Sigmoid colon (tissue), 7 donors: ENCODE data around the gene UST. TPM values are rescaled to one million over a fixed set of nuclear protein-coding genes. Genes with fewer than 3 reads are reported as not detected.

Source experiments
- DNase-seq: peaks from one replicate; pipeline ENCODE4 v3.0.0-alpha.2; 2019
- H3K27ac ChIP-seq, 4 donors: fragments of 200-600 bp; sonication (generic); one replicate each; pipeline ENCODE4 v1.5.1; 2016 to 2019; ENCODE audit warnings: mild to moderate bottlenecking in 1 of 4
- H3K27me3 ChIP-seq, 3 donors: fragments of 200-600 bp; sonication (generic); one replicate each; pipeline ENCODE4 v1.5.1; 2019; ENCODE audit warnings: mild to moderate bottlenecking in 1 of 3
- H3K36me3 ChIP-seq, 4 donors: fragments of 200-600 bp; sonication (generic); one replicate each; pipeline ENCODE4 v1.5.1; 2016 to 2019
- H3K4me1 ChIP-seq, 4 donors: fragments of 200-600 bp; sonication (generic); one replicate each; pipeline ENCODE4 v1.5.1; 2017 to 2019
- H3K4me3 ChIP-seq, 4 donors: fragments of 200-600 bp; sonication (generic); one replicate each; pipeline ENCODE4 v1.5.1; 2017 to 2019; ENCODE audit warnings: mild to moderate bottlenecking in 2 of 4, moderate library complexity in 1 of 4
- H3K9me3 ChIP-seq, 4 donors: fragments of 200-600 bp in 3 of 4; sonication (generic) in 3 of 4; one replicate each; pipeline versions ENCODE4 v1.5.1 to v1.6.1; 2013 to 2019
- EP300 ChIP-seq, 4 donors: sonication (generic); formaldehyde crosslinking; IDR thresholded peaks; one replicate each; pipeline ENCODE4 v1.6.1; 2017; ENCODE audit warnings: antibody characterized with exemption in 4 of 4
- POLR2A ChIP-seq, 2 donors: fragments of 450-650 bp; IDR thresholded peaks; one replicate each; pipeline ENCODE4 v1.6.1; 2016; ENCODE audit warnings: antibody characterized with exemption in 2 of 2, mild to moderate bottlenecking in 2 of 2, moderate library complexity in 2 of 2
- POLR2AphosphoS5 ChIP-seq, 4 donors: sonication (generic); formaldehyde crosslinking; IDR thresholded peaks; one replicate each; pipeline ENCODE4 v1.6.1; 2017; ENCODE audit warnings: antibody characterized with exemption in 4 of 4
- WGBS, 2 donors: extraction: QIAGEN DNeasy Blood & Tissue Kit; methylation state at CpG; one replicate each; pipeline ENCODE4 v1.1.7; 2013; 5-methylcytosine and 5-hydroxymethylcytosine counted together
- intact Hi-C: fragments of 100-400 bp; cut with DNase I; formaldehyde crosslinking; loops from one replicate; pipeline ENCODE4 v1.15.1; 2023
- polyA plus RNA-seq, 3 donors: library from polyadenylated mRNA; stranded (reverse); fragments of 200-250 nt; gene quantifications; one replicate each; pipeline ENCODE4 v1.2.3, GENCODE V29; 2013
- total RNA-seq, 4 donors: library from RNA; depleted of rRNA; stranded (reverse); fragments of >200 nt; gene quantifications; one replicate each; pipeline ENCODE4 v1.1.0, GENCODE V29; 2016
- TF ChIP-seq, protein P1 (sequence below), 4 experiments: fragments of 450-650 bp in 3 of 4; fragments of 200-600 bp in 1 of 4; IDR thresholded peaks; one replicate each; pipeline ENCODE4 v1.5.1; 2016 to 2019; ENCODE audit warnings: antibody characterized with exemption in 4 of 4, mild to moderate bottlenecking in 3 of 4, moderate library complexity in 2 of 4
- donor health status: healthy with polysubstance abuse.
- donor health status: Bipolar disorder and iron deficiency.
- donor health status: healthy.

UST gene
- total and polyA plus RNA-seq, 7 donors: 0.46 to 35.2 (median 21.8) TPM

- WGBS, 2 donors: 93 to 96% methylated on average over 9 of the region's 9 CpGs
- intact Hi-C loops: no loop called here
- Histone ChIP-seq H3K27ac (no peak overlapping the region), H3K4me3 (no peak overlapping the region), H3K9me3 (no peaks in the 10 kb centered on the region), H3K27me3 (no peaks in the 10 kb centered on the region), H3K36me3 (no peaks in the 10 kb centered on the region), H3K4me1 (peaks cover 0 to 10% (median 4%) of the 10 kb centered on the region in 4 donors)
- TF ChIP-seq POLR2A (IDR thresholded peaks at IDR 0.05): no peak
- TF ChIP-seq EP300 (IDR thresholded peaks at IDR 0.05): no peak
- no peak for TF ChIP-seq POLR2AphosphoS5 (IDR thresholded peaks at IDR 0.05)
- TF ChIP-seq, protein P1, sequence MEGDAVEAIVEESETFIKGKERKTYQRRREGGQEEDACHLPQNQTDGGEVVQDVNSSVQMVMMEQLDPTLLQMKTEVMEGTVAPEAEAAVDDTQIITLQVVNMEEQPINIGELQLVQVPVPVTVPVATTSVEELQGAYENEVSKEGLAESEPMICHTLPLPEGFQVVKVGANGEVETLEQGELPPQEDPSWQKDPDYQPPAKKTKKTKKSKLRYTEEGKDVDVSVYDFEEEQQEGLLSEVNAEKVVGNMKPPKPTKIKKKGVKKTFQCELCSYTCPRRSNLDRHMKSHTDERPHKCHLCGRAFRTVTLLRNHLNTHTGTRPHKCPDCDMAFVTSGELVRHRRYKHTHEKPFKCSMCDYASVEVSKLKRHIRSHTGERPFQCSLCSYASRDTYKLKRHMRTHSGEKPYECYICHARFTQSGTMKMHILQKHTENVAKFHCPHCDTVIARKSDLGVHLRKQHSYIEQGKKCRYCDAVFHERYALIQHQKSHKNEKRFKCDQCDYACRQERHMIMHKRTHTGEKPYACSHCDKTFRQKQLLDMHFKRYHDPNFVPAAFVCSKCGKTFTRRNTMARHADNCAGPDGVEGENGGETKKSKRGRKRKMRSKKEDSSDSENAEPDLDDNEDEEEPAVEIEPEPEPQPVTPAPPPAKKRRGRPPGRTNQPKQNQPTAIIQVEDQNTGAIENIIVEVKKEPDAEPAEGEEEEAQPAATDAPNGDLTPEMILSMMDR (IDR thresholded peaks at IDR 0.05): no peak
- DNase-seq: no peak
These were observed 236.4 kb downstream of the UST start for GRCh38 chr6:148983101-148983761.

DNA sequence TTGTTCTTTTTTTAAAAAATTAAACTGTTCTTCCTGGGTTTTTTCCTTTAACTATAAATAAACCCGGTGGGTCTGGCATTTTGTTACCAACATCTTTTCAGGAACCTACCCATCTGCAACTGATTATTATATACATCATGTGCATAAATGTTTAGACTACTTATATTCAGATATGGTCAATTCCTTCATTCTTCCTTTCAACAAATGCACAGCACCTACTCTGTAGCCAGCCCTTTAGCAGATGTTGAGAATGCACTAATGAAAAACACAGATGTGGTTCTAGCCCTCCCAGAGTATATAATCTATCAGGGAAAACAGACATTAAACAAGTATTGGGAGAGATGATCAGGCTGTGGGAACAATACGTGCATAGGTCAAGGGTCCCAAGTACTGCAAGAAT lies 237.1 kb downstream of the UST start:
- intact Hi-C loops: no loop called here
- H3K36me3 ChIP-seq: no peaks in the 10 kb centered on the region
- no peak for DNase-seq
- H3K9me3 ChIP-seq: no peaks in the 10 kb centered on the region
- H3K4me3 ChIP-seq: no peak overlapping the region
- WGBS, 2 donors: 82 to 90% methylated on average over 2 of the region's 2 CpGs
- no peak overlapping the region for H3K27ac ChIP-seq
- no peak for TF ChIP-seq POLR2AphosphoS5 (IDR thresholded peaks at IDR 0.05)
- TF ChIP-seq, protein P1 (IDR thresholded peaks at IDR 0.05): no peak
- no peak for TF ChIP-seq POLR2A (IDR thresholded peaks at IDR 0.05)
- no peak for TF ChIP-seq EP300 (IDR thresholded peaks at IDR 0.05)
- peaks cover 0 to 11% (median 5%) of the 10 kb centered on the region in 4 donors for H3K4me1 ChIP-seq
- no peaks in the 10 kb centered on the region for H3K27me3 ChIP-seq

GRCh38 chr6:148984531-148985056 lies 237.8 kb downstream of the UST start:
- 85 to 87% methylated on average over 4 of the region's 4 CpGs for WGBS, 2 donors
- Histone ChIP-seq H3K9me3 (no peaks in the 10 kb centered on the region), H3K4me1 (peaks cover 0 to 17% (median 8%) of the 10 kb centered on the region in 4 donors), H3K27ac (no peak overlapping the region), H3K27me3 (no peaks in the 10 kb centered on the region), H3K4me3 (no peak overlapping the region), H3K36me3 (no peaks in the 10 kb centered on the region)
- intact Hi-C loops: no loop called here
- TF ChIP-seq POLR2A (IDR thresholded peaks at IDR 0.05) (no peak), EP300 (IDR thresholded peaks at IDR 0.05) (no peak), POLR2AphosphoS5 (IDR thresholded peaks at IDR 0.05) (no peak)
- TF ChIP-seq, protein P1 (IDR thresholded peaks at IDR 0.05): no peak
- no peak for DNase-seq

GRCh38 chr6:148985499-148985898 lies 238.7 kb downstream of the UST start:
- Histone ChIP-seq H3K27me3 (no peaks in the 10 kb centered on the region), H3K9me3 (no peaks in the 10 kb centered on the region), H3K27ac (no peak overlapping the region), H3K4me3 (no peak overlapping the region), H3K4me1 (peaks cover 0 to 17% (median 8%) of the 10 kb centered on the region in 4 donors), H3K36me3 (no peaks in the 10 kb centered on the region)
- intact Hi-C loops: no loop called here
- no peak for TF ChIP-seq EP300 (IDR thresholded peaks at IDR 0.05)
- TF ChIP-seq POLR2AphosphoS5 (IDR thresholded peaks at IDR 0.05): no peak
- TF ChIP-seq, protein P1 (IDR thresholded peaks at IDR 0.05): no peak
- TF ChIP-seq POLR2A (IDR thresholded peaks at IDR 0.05): no peak
- DNase-seq: no peak
- WGBS, 2 donors: 96 to 97% methylated on average over 4 of the region's 4 CpGs
